Karpas-422 (cell line): ENCODE results near the gene FAM89B. TPM values are rescaled to one million over a fixed set of nuclear protein-coding genes. Genes with fewer than 3 reads are reported as not detected.
A peak's percentile ranks its signal among the peaks of the same experiment; 100 is the strongest.

Source experiments
- DNase-seq: peaks from one replicate; pipeline ENCODE4 v3.0.0-alpha.2; 2015
- H2AFZ ChIP-seq: fragments of 200-600 bp; sonication (generic); 2 replicates; pipeline ENCODE4 v1.6.1; 2014; ENCODE audit warnings: antibody characterized with exemption, low read length, mixed read lengths
- H3K27ac ChIP-seq: fragments of 200-600 bp; sonication (generic); 2 replicates; pipeline ENCODE4 v1.5.1; 2014; ENCODE audit warnings: mild to moderate bottlenecking, low read length, moderate library complexity
- H3K27me3 ChIP-seq: fragments of 200-600 bp; sonication (generic); 2 replicates; pipeline ENCODE4 v1.6.1; 2014; ENCODE audit warnings: low read length, mixed read lengths
- H3K36me3 ChIP-seq: fragments of 200-600 bp; sonication (generic); 2 replicates; pipeline ENCODE4 v1.6.1; 2014; ENCODE audit warnings: low read length, mixed read lengths; ENCODE audit not compliant: insufficient read depth
- H3K4me1 ChIP-seq: fragments of 200-600 bp; sonication (generic); 2 replicates; pipeline ENCODE4 v1.6.1; 2014; ENCODE audit warnings: mild to moderate bottlenecking, low read length, mixed read lengths
- H3K4me2 ChIP-seq: fragments of 200-600 bp; sonication (generic); 2 replicates; pipeline ENCODE4 v1.6.1; 2014; ENCODE audit warnings: low read length, low read depth, mild to moderate bottlenecking; ENCODE audit not compliant: poor library complexity, severe bottlenecking
- H3K4me3 ChIP-seq: fragments of 200-600 bp; sonication (generic); 2 replicates; pipeline ENCODE4 v1.5.1; 2014; ENCODE audit warnings: mild to moderate bottlenecking, antibody characterized with exemption, low read length, mixed read lengths
- H3K79me2 ChIP-seq: fragments of 200-600 bp; sonication (generic); 2 replicates; pipeline ENCODE4 v1.6.1; 2014; ENCODE audit warnings: mild to moderate bottlenecking, low read length, mixed read lengths
- H3K9ac ChIP-seq: fragments of 200-600 bp; sonication (generic); 2 replicates; pipeline ENCODE4 v1.6.0; 2014; ENCODE audit warnings: low read length
- H3K9me2 ChIP-seq: fragments of 200-600 bp; sonication (generic), shearing (Covaris generic); replicated peaks from 2 replicates; pipeline ENCODE4 v1.6.0; 2014; ENCODE audit warnings: mild to moderate bottlenecking, low read length, moderate library complexity; ENCODE audit not compliant: insufficient read depth
- H3K9me3 ChIP-seq: fragments of 300-700, 200-600 bp; sonication (generic); 2 replicates; pipeline ENCODE4 v1.6.1; 2014; ENCODE audit warnings: low read length, mixed read lengths
- H4K20me1 ChIP-seq: fragments of 200-600 bp; sonication (generic); 2 replicates; pipeline ENCODE4 v1.6.1; 2014; ENCODE audit warnings: mild to moderate bottlenecking, antibody characterized with exemption, low read length, low read depth; ENCODE audit not compliant: insufficient read depth
- total RNA-seq: library from RNA; depleted of rRNA; stranded (reverse); fragments of >200 nt; shearing (Covaris generic); gene quantifications from 2 replicates; pipeline ENCODE4 v1.2.3, GENCODE V29; 2014; ENCODE audit warnings: low replicate concordance

FAM89B gene
- total RNA-seq, 1 experiment from 2014 or later, result 14.2 TPM

DNA sequence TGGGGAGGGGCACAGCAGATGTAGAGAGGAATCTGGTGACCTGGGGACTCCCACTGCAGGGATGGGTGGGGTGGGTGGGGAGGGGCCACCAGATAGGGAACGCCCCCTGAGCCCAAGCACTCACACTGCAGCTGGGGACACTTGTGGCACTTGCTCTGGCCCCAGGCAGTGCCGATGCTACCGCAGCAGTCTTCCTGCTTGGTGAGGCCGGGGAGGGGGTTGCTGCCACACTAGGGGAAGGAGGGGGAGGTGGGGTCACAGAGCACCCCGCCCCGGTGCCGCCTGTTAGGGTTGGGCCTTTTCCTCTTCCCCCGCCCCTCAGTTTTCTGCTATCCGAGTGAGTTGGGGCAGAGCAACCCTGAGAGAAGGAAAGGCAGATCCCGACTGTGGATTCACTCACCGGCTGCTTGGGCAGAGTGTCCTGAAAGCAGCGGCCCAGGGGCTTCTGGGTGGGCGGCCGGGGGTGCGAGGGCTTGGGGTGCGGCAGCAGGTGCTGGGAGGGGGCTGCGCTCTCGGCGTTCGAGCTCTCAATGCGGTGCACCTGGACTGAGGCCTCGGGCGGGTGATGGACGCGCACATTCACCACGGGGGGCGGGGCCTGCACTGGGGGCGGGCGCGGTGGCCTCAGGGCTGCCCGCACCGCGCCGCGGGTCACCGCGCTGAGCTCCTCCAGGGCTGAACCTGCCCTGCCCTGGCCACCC is 18.9 kb upstream of the FAM89B start:
- no peak overlapping the region for H3K9ac ChIP-seq

DNA sequence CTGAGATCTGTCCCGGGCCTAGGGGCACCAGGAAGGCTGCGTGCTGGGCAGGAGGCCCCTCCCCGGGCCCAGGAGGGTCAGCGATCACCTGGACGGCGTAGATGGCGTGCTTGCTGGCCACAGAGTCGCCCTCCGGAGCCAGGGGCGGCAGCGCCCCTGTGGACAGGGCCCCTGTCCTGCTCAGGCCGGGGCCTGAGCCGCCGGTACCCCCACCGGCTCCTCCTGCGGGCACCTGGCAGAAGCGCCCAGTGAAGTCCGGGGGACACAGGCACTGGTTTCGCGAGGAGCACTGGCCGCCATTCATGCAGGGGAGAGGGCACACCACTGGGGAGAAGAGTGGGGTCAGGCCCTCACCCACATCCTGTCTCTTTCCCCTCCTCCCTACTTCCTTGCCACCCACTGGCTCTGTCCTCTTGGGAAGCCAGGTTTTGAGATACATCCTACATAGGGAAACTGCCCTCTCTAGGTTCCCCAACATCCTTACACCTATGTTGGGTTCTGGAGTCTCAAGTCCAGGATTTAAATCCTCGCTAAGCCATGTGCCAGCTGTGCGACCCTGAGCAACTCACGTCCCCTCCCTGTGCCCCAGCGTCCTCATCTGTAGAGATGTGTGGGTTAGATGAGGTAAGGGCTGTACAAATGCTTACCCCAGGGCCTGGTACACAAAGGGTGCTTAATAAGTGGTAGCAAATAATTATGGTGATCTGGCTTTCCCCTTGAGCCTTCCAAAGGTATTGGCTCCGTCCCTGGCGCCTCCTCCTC is 18.1 kb upstream of the FAM89B start:
- H3K9me2 ChIP-seq, result no peaks in the 10 kb centered on the region
- DNase-seq, result no peak
- no peak overlapping the region for H3K9ac ChIP-seq
- no peak overlapping the region for H3K27ac ChIP-seq
- no peaks in the 10 kb centered on the region for H3K9me3 ChIP-seq
- H3K36me3 ChIP-seq, result no peaks in the 10 kb centered on the region
- H3K4me1 ChIP-seq, result peaks cover 20% of the 10 kb centered on the region
- H3K4me2 ChIP-seq, result no peak overlapping the region
- H3K4me3 ChIP-seq, result no peak overlapping the region
- no peaks in the 10 kb centered on the region for H3K27me3 ChIP-seq
- no peaks in the 10 kb centered on the region for H3K79me2 ChIP-seq
- no peaks in the 10 kb centered on the region for H4K20me1 ChIP-seq
- H2AFZ ChIP-seq, result no peak overlapping the region

More for the DNA sequence above, 18.9 kb upstream of the FAM89B start:
- peaks cover 17% of the 10 kb centered on the region for H3K4me1 ChIP-seq
- H3K9me3 ChIP-seq, result no peaks in the 10 kb centered on the region
- H4K20me1 ChIP-seq, result no peaks in the 10 kb centered on the region
- no peak overlapping the region for H2AFZ ChIP-seq
- H3K36me3 ChIP-seq, result no peaks in the 10 kb centered on the region
- no peak overlapping the region for H3K27ac ChIP-seq
- H3K4me3 ChIP-seq, result no peak overlapping the region
- no peaks in the 10 kb centered on the region for H3K9me2 ChIP-seq
- H3K4me2 ChIP-seq, result no peak overlapping the region
- DNase-seq, result peak; percentile 78
- no peaks in the 10 kb centered on the region for H3K27me3 ChIP-seq
- H3K79me2 ChIP-seq, result no peaks in the 10 kb centered on the region

DNA sequence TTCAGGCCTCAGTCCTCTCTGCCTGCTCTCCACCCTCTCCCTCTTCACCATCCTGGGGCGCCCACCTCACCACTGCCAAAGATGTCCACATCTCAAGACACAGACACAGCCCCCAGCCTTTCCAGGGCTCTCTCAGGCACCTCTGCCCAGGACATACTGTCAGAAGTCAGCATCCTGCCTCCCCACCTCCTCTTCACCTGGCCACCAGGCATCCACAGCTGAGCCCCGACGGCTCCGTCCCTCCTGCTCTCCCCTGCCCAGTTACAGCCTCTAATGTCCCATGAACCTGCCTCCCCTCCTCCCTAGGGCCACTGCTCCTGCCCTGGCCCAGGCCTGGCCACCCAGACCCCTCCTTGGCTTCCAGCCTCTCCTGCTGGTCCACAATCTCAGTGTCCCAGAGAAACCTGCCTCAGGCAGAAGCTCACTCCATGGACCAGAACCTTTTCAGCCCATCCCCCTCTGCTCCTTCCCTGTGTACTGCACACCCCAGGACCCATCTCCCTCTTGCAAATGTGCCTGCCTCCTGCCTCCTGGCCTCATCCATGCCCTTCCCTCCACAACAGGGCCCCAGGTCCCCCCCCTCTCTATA is 17.4 kb upstream of the FAM89B start:
- no peaks in the 10 kb centered on the region for H3K27me3 ChIP-seq
- H3K4me2 ChIP-seq, result no peak overlapping the region
- peaks cover 20% of the 10 kb centered on the region for H3K4me1 ChIP-seq
- H3K9me2 ChIP-seq, result no peaks in the 10 kb centered on the region
- no peaks in the 10 kb centered on the region for H3K36me3 ChIP-seq
- H4K20me1 ChIP-seq, result no peaks in the 10 kb centered on the region
- no peaks in the 10 kb centered on the region for H3K9me3 ChIP-seq
- no peak overlapping the region for H3K27ac ChIP-seq
- no peak overlapping the region for H2AFZ ChIP-seq
- no peak for DNase-seq
- H3K9ac ChIP-seq, result no peak overlapping the region
- no peaks in the 10 kb centered on the region for H3K79me2 ChIP-seq
- H3K4me3 ChIP-seq, result no peak overlapping the region

DNA sequence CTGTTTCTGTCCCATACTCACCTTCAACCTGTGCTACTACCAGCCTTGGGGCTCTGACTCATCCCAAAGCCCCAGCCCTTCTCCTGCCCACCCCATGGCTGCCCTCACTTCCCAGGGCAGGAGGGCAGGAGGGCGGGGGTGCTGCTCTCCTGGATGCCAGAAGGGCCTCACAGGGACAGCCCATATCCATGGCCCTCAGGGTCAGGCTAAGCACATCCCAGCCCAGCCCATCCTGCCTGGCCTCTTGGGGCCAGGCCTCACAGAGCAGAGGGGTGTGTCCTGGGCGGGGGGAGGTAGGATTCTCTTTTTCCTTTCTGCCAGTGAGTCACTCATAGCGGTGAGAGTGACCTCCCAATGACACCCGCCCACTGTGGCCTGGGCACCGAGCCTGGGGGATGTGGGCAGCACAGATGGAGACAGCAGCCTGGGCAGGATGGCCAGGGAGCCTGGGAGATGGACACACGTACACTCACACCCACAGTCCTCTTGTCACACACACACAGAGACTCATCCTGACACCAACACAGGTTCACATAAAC is 16.6 kb upstream of the FAM89B start:
- no peaks in the 10 kb centered on the region for H3K79me2 ChIP-seq
- no peak overlapping the region for H3K27ac ChIP-seq
- H3K36me3 ChIP-seq, result no peaks in the 10 kb centered on the region
- no peaks in the 10 kb centered on the region for H4K20me1 ChIP-seq
- H3K4me2 ChIP-seq, result no peak overlapping the region
- H3K9me3 ChIP-seq, result no peaks in the 10 kb centered on the region
- no peak overlapping the region for H2AFZ ChIP-seq
- H3K4me1 ChIP-seq, result peaks cover 21% of the 10 kb centered on the region
- no peaks in the 10 kb centered on the region for H3K9me2 ChIP-seq
- no peak overlapping the region for H3K9ac ChIP-seq
- no peaks in the 10 kb centered on the region for H3K27me3 ChIP-seq
- H3K4me3 ChIP-seq, result no peak overlapping the region
- DNase-seq, result no peak

DNA sequence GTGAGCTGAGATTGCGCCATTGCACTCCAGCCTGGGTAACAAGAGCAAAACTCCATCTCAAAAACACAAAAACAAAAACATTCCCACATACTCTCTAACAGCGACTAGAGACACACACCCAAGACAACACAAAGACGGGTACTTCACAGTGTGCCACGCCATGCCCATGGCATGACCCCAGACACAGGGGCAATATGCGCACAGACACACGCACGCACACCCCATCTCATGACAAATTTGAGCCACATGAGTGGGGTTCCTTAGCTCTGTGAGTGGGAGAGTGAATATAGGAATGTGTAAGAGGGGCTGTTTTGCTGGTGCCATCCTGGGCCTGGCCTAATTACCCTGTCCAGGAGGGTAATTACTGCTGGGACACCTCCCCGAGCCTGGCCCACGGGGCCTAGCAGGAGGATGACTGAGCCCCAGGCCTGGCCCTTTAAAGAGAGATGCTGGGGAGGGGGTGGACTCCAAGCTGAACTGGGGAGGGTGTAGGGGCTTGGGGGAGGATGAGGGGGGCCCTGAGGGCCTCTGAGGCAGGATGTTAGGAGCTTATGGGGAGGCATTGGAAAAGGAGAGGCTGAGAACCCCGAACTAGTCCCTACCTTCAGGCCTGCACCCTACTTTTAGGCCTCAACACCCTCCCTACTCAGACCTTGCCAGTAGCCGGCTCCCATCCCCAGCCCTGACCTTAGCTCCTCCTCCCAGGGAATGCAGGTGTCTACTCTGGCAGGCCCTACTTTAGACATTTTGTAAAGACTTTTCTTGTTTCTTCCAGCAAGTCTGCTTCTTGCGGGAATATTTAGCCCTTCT is 15.7 kb upstream of the FAM89B start:
- no peak for DNase-seq
- H3K4me2 ChIP-seq, result no peak overlapping the region
- no peak overlapping the region for H3K4me3 ChIP-seq
- peaks cover 22% of the 10 kb centered on the region for H3K4me1 ChIP-seq
- no peaks in the 10 kb centered on the region for H3K9me3 ChIP-seq
- H3K27ac ChIP-seq, result no peak overlapping the region
- no peak overlapping the region for H3K9ac ChIP-seq
- H3K79me2 ChIP-seq, result no peaks in the 10 kb centered on the region
- H4K20me1 ChIP-seq, result no peaks in the 10 kb centered on the region
- no peak overlapping the region for H2AFZ ChIP-seq
- no peaks in the 10 kb centered on the region for H3K36me3 ChIP-seq
- no peaks in the 10 kb centered on the region for H3K27me3 ChIP-seq
- no peaks in the 10 kb centered on the region for H3K9me2 ChIP-seq

DNA sequence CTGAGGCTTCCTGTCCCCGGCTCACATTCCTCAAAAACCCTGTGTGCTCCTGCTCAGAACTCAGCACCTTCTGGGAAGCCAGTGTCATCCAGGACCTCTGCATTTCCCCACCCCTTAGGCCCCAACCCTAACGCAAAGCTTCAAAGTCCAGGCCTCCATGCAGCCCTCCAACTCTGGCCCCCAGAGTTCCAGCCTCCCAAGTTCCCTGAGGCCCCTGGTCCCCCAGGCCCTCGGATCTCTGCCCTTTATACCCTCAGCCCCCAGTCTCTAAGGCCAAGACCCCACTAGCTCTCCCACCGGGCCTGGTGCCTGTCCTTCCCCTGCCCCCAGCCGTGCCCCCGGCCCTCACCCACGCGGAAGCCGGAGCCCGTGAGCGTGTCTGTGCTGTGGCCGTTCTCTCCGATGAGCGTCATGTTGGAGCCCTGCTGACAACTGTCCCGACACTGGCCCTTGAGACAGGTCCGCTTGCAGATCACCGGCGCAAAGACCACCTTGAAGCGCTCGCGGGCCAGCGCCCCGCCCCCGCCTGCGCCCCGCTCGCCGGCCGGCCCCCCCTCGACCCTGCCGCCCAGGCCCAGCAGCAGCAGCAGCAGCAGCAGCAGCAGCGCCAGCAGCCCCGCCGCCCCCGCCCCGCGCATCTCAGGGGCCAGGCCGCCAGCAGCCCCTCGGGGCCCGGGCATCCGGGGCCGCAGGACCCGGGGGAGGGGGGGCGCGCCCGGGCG is 14.9 kb upstream of the FAM89B start:
- H3K36me3 ChIP-seq, result no peaks in the 10 kb centered on the region
- no peaks in the 10 kb centered on the region for H3K9me2 ChIP-seq
- no peak overlapping the region for H2AFZ ChIP-seq
- no peaks in the 10 kb centered on the region for H3K9me3 ChIP-seq
- H3K4me1 ChIP-seq, result peaks cover 19% of the 10 kb centered on the region
- DNase-seq, result no peak
- no peak overlapping the region for H3K4me3 ChIP-seq
- no peaks in the 10 kb centered on the region for H3K27me3 ChIP-seq
- no peak overlapping the region for H3K4me2 ChIP-seq
- no peaks in the 10 kb centered on the region for H4K20me1 ChIP-seq
- no peak overlapping the region for H3K9ac ChIP-seq
- no peak overlapping the region for H3K27ac ChIP-seq
- no peaks in the 10 kb centered on the region for H3K79me2 ChIP-seq

DNA sequence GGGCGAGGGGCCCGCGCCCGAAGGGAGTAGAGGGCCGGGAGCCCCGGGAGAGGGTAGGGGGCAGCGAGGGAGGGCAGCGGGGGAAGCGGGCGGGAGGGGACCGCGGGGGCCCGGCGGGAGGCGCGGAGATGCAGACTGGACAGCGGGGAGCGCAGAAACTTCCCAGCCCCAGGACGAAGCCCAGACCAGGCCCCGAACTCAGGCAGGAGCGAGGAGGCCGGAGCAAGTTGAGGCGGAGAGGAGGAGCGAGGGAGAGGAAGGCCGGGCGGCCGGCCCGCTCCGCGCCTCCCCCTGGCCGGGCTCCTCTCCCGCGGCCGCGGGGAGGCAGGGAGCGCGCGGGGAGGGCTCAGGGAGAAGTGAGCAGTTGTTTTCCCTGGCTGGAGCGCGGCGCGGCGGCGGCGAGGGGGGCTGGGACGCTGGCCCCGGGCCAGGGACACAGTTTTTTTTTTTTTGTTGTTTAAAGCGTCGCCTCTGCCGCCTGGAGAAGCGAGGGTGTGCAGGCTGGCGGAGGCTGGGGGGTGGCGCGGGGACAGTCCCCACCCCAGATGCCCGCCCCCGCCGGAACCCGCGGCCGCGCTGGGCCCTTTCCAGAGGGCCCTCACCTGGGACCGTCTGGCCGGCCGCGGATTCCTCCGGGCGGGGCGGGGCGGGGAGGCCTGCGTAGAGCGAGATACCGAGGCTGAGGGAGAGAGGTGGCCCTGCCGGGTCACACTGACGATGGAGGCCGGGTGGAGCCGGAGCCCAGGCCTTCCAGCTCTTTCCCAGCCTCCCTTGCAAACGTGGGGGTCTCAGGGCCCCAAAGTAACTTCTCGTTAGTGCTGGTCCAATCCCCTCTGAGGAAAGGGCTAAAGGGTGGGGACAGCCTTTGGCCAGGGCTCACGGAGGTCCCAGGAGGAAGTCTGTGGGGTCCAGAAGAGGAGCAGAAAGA is 14.1 kb upstream of the FAM89B start, which contains the start of gene LTBP3:
Gene LTBP3 (minus strand): TSS at position 358 of the 928 bp plus-strand sequence. CDS start 400 bp downstream, outside the sequence.
- DNase-seq, result peak; percentile 56
- Histone ChIP-seq H3K9ac (peak within 1 kb of the TSS; percentile 47), H2AFZ (no peak within 1 kb of the TSS), H3K79me2 (no peaks in the 10 kb centered on the region), H3K27me3 (no peaks in the 10 kb centered on the region), H3K4me2 (peak within 1 kb of the TSS; percentile 55), H4K20me1 (no peaks in the 10 kb centered on the region), H3K9me2 (no peaks in the 10 kb centered on the region), H3K36me3 (no peaks in the 10 kb centered on the region), H3K4me3 (peak within 1 kb of the TSS; percentile 43; the same call in 1 of the 2 replicates), H3K9me3 (no peaks in the 10 kb centered on the region), H3K4me1 (peaks cover 19% of the 10 kb centered on the region), H3K27ac (no peak within 1 kb of the TSS)
